B cell (primary cell): Measurements from ENCODE around the gene EEF1AKMT2. TPM values are rescaled to one million over a fixed set of nuclear protein-coding genes. Genes with fewer than 3 reads are reported as not detected.

ENCODE experiments used
- ATAC-seq: fragments of 200-7000 bp; cut with Tn5 transposase; one replicate; pipeline ENCODE4 v1.10.0; 2021; ENCODE audit warnings: low read depth, mild to moderate bottlenecking, moderate number of reproducible peaks, moderate library complexity
- CTCF ChIA-PET: fragments of 350-600 bp; sonication (Branson Sonifier 250); formaldehyde crosslinking; loops from one replicate; lab custom pipeline; 2021; ENCODE audit warnings: antibody characterized with exemption, inconsistent platforms; lab: Charles Lee
- POLR2A ChIA-PET: fragments of 350-600 bp; sonication (Branson Sonifier 250); formaldehyde crosslinking; loops from one replicate; lab custom pipeline; 2021; ENCODE audit warnings: antibody characterized with exemption; lab: Charles Lee
- DNase-seq: peaks from one replicate; pipeline ENCODE4 v3.0.0; 2013
- H2AFZ ChIP-seq: 2 replicates; pipeline ENCODE4 v1.6.1; 2012; ENCODE audit warnings: mild to moderate bottlenecking, low read depth, low read length; ENCODE audit not compliant: insufficient read depth, poor library complexity, severe bottlenecking
- H3K27ac ChIP-seq, 2 donors: 1 replicate in 1 of 2; 2 replicates in 1 of 2; pipeline ENCODE4 v1.5.1; 2012 to 2013; ENCODE audit warnings: low read length in 2 of 2, mild to moderate bottlenecking in 2 of 2, moderate library complexity in 1 of 2
- H3K27me3 ChIP-seq, 4 experiments: fragments of 200-600 bp in 1 of 4; sonication (generic) in 1 of 4; replicated peaks in 1 of 4; 1 replicate in 2 of 4; 2 replicates in 2 of 4; pipeline versions ENCODE4 v1.6.1 to v1.7.0; 2013 to 2016; ENCODE audit warnings: low read length in 3 of 4, mild to moderate bottlenecking in 2 of 4, mixed read lengths in 1 of 4, moderate library complexity in 1 of 4; ENCODE audit not compliant: insufficient read depth in 4 of 4, control insufficient read depth in 3 of 4; ENCODE audit errors: control extremely low read depth in 1 of 4
- H3K36me3 ChIP-seq, 2 experiments: replicated peaks in 1 of 2; 1 replicate in 1 of 2; 2 replicates in 1 of 2; pipeline versions ENCODE4 v1.6.1 to v1.7.1; 2013; ENCODE audit warnings: low read length in 1 of 2; ENCODE audit not compliant: insufficient read depth in 2 of 2, control insufficient read depth in 1 of 2; ENCODE audit errors: control extremely low read depth in 1 of 2, extremely low read depth in 1 of 2
- H3K4me1 ChIP-seq, 2 donors: fragments of 200-600 bp in 1 of 2; sonication (generic) in 1 of 2; 1 replicate in 1 of 2; 2 replicates in 1 of 2; pipeline versions ENCODE4 v1.5.1 to v1.6.1; 2013 to 2017; ENCODE audit warnings: low read length in 2 of 2; ENCODE audit not compliant: control insufficient read depth in 2 of 2, insufficient read depth in 2 of 2
- H3K4me2 ChIP-seq: replicated peaks from 2 replicates; pipeline ENCODE3; 2012; ENCODE audit warnings: mild to moderate bottlenecking, low read depth, low read length; ENCODE audit not compliant: poor library complexity, severe bottlenecking
- H3K4me3 ChIP-seq, 5 experiments: fragments of 200-600 bp in 1 of 5; sonication (generic) in 1 of 5; 1 replicate in 3 of 5; 2 replicates in 2 of 5; pipeline versions ENCODE4 v1.5.1 to v1.7.0; 2011 to 2016; ENCODE audit warnings: low read length in 4 of 5, mild to moderate bottlenecking in 4 of 5, low read depth in 2 of 5, control low read depth in 1 of 5, moderate library complexity in 1 of 5; ENCODE audit not compliant: insufficient read depth in 1 of 5; ENCODE audit errors: control extremely low read depth in 1 of 5, extremely low read depth in 1 of 5
- H3K79me2 ChIP-seq: fragments of 200-600 bp; sonication (generic); one replicate; pipeline ENCODE4 v1.6.0; 2016; ENCODE audit warnings: low read length; ENCODE audit not compliant: control insufficient read depth, insufficient read depth
- H3K9ac ChIP-seq: fragments of 200-600 bp; sonication (generic); 2 replicates; pipeline ENCODE4 v1.6.1; 2017; ENCODE audit warnings: mild to moderate bottlenecking, low read length, moderate library complexity
- H3K9me3 ChIP-seq, 3 donors: one replicate each; pipeline versions ENCODE4 v1.6.1 to v1.7.1; 2013; ENCODE audit warnings: low read length in 2 of 3; ENCODE audit not compliant: control insufficient read depth in 2 of 3, insufficient read depth in 1 of 3; ENCODE audit errors: control extremely low read depth in 1 of 3
- H4K20me1 ChIP-seq: 2 replicates; pipeline ENCODE4 v1.6.0; 2012; ENCODE audit warnings: mild to moderate bottlenecking, low read length; ENCODE audit not compliant: insufficient read depth, control insufficient read depth, poor library complexity, severe bottlenecking
- H3K27ac Mint-ChIP-seq: one replicate; pipeline ENCODE4 v1.8.0; 2021; ENCODE audit warnings: mixed read lengths
- H3K27me3 Mint-ChIP-seq: one replicate; pipeline ENCODE4 v1.8.0; 2021; ENCODE audit warnings: mixed read lengths
- H3K4me1 Mint-ChIP-seq: one replicate; pipeline ENCODE4 v1.8.0; 2021; ENCODE audit warnings: mixed read lengths
- H3K4me3 Mint-ChIP-seq: one replicate; pipeline ENCODE4 v1.8.0; 2021; ENCODE audit warnings: mixed read lengths
- H3K9me3 Mint-ChIP-seq: one replicate; pipeline ENCODE4 v1.8.0; 2022; ENCODE audit warnings: mixed read lengths; ENCODE audit not compliant: insufficient read depth
- WGBS: methylation state at CpG from one replicate; pipeline ENCODE4 v1.1.5; 2013; ENCODE audit warnings: missing lambda C conversion rate; ENCODE audit not compliant: insufficient coverage; 5-methylcytosine and 5-hydroxymethylcytosine counted together
- intact Hi-C: fragments of 100-400 bp; cut with micrococcal nuclease; formaldehyde crosslinking; loops from one replicate; pipeline ENCODE4 v1.10.0; 2022
- polyA plus RNA-seq: library from polyadenylated mRNA; depleted of rRNA; stranded (reverse); fragments of >200 nt; gene quantifications from 2 replicates; pipeline ENCODE4 v1.2.3, GENCODE V29; 2012
- total RNA-seq, 2 donors: library from RNA; stranded (reverse); fragments of 120-200 nt in 1 of 2; gene quantifications; 1 replicate in 1 of 2; 2 replicates in 1 of 2; pipeline versions ENCODE4 v1.2.3 to v1.2.4, GENCODE V29; 2013 to 2022
- TF ChIP-seq, protein P1 (sequence below): fragments of 200-600 bp; IDR thresholded peaks from one replicate; pipeline ENCODE4 v1.8.0; 2022; ENCODE audit warnings: antibody characterized with exemption, mild to moderate bottlenecking

The EEF1AKMT2 gene
- total and polyA plus RNA-seq, 2 donors (not counting 1 experiment from before 2014, with no cell fraction given): 8.8 to 15.0 TPM

DNA sequence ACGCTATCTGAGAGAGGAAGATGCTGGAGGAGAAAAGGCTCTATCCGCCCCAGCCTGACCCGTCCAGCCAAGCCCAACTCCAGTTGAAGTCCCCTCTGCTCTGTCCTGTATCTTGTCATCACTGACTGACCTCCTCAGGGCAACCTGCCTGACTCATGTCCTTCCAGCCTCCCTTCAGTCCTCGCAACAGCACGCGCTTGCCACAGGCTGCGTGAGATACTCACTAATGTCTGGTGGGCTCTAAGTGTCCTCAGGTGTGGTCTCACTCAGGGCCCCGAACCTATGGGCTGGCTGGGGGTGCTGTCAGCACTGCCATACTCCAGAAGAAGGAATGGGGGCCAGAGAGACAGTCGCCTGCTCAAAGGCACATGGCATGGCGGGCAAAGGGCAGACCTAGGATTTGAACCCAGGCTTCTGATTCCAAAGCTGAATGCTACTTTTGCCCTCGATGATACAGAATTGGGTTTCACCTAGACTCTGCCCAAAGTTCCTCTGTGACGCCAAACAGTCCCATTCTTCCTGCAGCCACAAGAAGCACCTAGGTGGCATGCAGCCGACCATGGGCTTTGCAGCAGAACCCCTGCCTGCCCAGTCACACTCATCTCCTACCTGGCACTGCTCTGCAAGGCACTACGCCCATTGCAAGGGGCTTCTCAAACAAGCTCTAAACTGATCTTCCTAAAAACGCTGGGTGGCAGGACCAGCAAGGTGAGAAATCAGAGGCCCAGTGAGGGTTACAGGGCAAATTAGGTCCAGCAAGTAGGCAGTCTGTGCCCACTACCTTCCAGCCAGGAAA, 56.0 kb downstream of the EEF1AKMT2 start:
- H3K4me1 ChIP-seq: peaks cover 100% of the 10 kb centered on the region in 2 donors
- peak overlapping the region; percentile 39 to 98 for H3K27ac ChIP-seq
- intact Hi-C loops: no loop called here
- ChIA-PET POLR2A (interaction anchor here (0.9 to 1.2 kb wide), 2 partner anchors 17 to 38 kb away, joined by 3 to 8 read pairs; no protein-coding TSS in a partner anchor), CTCF (interaction anchor here (1.3 to 8.2 kb wide), 4 partner anchors 11 to 203 kb away, joined by 3 to 353 read pairs (median 51); no protein-coding TSS in a partner anchor)
- no peak overlapping the region for H3K9ac ChIP-seq
- TF ChIP-seq, protein P1, sequence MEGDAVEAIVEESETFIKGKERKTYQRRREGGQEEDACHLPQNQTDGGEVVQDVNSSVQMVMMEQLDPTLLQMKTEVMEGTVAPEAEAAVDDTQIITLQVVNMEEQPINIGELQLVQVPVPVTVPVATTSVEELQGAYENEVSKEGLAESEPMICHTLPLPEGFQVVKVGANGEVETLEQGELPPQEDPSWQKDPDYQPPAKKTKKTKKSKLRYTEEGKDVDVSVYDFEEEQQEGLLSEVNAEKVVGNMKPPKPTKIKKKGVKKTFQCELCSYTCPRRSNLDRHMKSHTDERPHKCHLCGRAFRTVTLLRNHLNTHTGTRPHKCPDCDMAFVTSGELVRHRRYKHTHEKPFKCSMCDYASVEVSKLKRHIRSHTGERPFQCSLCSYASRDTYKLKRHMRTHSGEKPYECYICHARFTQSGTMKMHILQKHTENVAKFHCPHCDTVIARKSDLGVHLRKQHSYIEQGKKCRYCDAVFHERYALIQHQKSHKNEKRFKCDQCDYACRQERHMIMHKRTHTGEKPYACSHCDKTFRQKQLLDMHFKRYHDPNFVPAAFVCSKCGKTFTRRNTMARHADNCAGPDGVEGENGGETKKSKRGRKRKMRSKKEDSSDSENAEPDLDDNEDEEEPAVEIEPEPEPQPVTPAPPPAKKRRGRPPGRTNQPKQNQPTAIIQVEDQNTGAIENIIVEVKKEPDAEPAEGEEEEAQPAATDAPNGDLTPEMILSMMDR: no peak
- H3K4me1 Mint-ChIP-seq: peaks cover 97% of the 10 kb centered on the region
- no peaks in the 10 kb centered on the region for H3K27me3 ChIP-seq
- H3K4me3 Mint-ChIP-seq: peak overlapping the region; percentile 57
- H3K27me3 Mint-ChIP-seq: no peaks in the 10 kb centered on the region
- no peak overlapping the region for H3K4me3 ChIP-seq
- no peaks in the 10 kb centered on the region for H3K9me3 Mint-ChIP-seq
- H3K79me2 ChIP-seq: peaks cover 100% of the 10 kb centered on the region
- peaks cover 69% of the 10 kb centered on the region for H4K20me1 ChIP-seq
- H2AFZ ChIP-seq: no peak overlapping the region
- H3K36me3 ChIP-seq: peaks cover 0 to 30% of the 10 kb centered on the region in 2 experiments
- 91% methylated on average over 11 of the region's 15 CpGs for WGBS
- DNase-seq: no peak
- peak overlapping the region; percentile 90 for H3K4me2 ChIP-seq
- ATAC-seq: no peak
- peak overlapping the region; percentile 79 for H3K27ac Mint-ChIP-seq
- H3K9me3 ChIP-seq: no peaks in the 10 kb centered on the region
